ENCODE results near the gene TRIM43B.
"Not testable (repeated sequence)": the region's sequence is repeated elsewhere in the genome, so short reads cannot be mapped to it uniquely, and the experiment has no call there.

TRIM43B gene

GRCh38 chr2:95484654-95485053, at the start of gene TRIM43B:
TSS of gene TRIM43B (minus strand) at chr2:95484754. CDS start at chr2:95482714, 2,040 bp downstream.
- not testable (repeated sequence) for H3K4me1 ChIP-seq (ENCODE audit: control insufficient read depth, insufficient read depth, low read length); H3K4me3 ChIP-seq (ENCODE audit: low read length); H3K36me3 ChIP-seq (ENCODE audit: control insufficient read depth, insufficient read depth, low read length); H3K27me3 ChIP-seq (ENCODE audit: control insufficient read depth, insufficient read depth, low read length); H3K27ac ChIP-seq (ENCODE audit: low read depth, low read length); H3K9ac ChIP-seq (ENCODE audit: low read length)

GRCh38 chr2:95531254-95531771, 46.8 kb upstream of the TRIM43B start:
- Histone ChIP-seq H3K9ac (ENCODE audit: low read length) (no peak overlapping the region), H3K27ac (ENCODE audit: low read depth, low read length) (no peak overlapping the region), H3K4me3 (ENCODE audit: low read length) (no peak overlapping the region), H3K4me1 (ENCODE audit: control insufficient read depth, insufficient read depth, low read length) (no peaks in the 10 kb centered on the region), H3K36me3 (ENCODE audit: control insufficient read depth, insufficient read depth, low read length) (no peaks in the 10 kb centered on the region), H3K27me3 (ENCODE audit: control insufficient read depth, insufficient read depth, low read length) (no peaks in the 10 kb centered on the region)

- Histone ChIP-seq H3K4me3 (ENCODE audit: low read length) (no peak overlapping the region), H3K4me1 (ENCODE audit: control insufficient read depth, insufficient read depth, low read length) (no peaks in the 10 kb centered on the region), H3K36me3 (ENCODE audit: control insufficient read depth, insufficient read depth, low read length) (no peaks in the 10 kb centered on the region), H3K9ac (ENCODE audit: low read length) (no peak overlapping the region), H3K27me3 (ENCODE audit: control insufficient read depth, insufficient read depth, low read length) (no peaks in the 10 kb centered on the region), H3K27ac (ENCODE audit: low read depth, low read length) (no peak overlapping the region)
Measured at GRCh38 chr2:95530734-95531133, 46.2 kb upstream of the TRIM43B start.

DNA sequence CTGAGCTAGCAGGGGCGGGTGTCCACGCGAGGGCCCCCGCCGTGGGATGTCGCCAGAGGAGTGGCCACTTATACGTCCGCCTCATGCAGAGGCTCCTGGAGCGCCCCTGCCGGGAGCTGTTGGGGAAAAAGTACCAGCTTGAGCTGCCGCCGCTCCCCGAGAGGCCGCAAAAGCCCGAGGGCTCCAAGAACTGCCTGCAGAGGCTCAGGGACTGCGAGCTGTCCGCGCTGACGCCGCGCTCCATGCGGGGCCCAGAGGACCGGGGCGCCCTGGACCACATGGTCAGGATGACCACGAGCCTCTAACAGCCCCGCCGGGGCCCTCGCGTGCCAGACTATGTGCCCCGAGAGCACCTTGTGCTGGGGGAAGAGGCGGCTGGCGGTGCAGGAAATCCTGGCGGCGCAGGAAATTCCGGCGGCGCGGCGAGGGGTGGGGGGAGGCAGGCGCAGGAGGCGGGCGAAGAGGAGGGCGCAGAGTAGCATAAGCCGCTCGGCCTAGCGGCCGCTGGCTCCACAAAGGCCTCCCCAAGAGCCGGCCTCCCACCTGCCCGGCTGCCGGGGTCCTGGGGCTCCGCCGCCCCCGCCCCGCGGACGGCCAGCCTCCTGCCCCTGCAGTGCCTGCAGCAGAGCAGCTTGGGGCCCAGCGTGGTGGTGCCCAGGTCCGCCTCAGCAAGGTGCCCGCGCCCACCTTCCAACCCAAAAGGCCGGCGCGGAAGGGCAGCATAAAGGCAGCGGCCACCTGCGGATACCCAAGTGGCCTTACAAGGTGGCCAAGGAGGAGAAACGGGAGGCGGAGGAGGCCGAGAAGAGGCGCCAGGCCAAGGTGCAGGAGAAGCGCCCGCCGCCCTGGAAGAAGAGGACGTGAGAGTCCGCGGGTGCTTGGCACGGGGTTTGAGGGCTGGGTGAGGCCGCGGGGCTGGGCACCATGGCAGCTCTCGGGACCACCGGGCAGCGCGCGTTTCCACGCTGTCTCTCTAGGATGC, 42.1 kb upstream of the TRIM43B start:
- no peaks in the 10 kb centered on the region for H3K4me1 ChIP-seq (ENCODE audit: control insufficient read depth, insufficient read depth, low read length)
- no peak overlapping the region for H3K9ac ChIP-seq (ENCODE audit: low read length)
- peak overlapping the region; percentile 80 for H3K27ac ChIP-seq (ENCODE audit: low read depth, low read length)

GRCh38 chr2:95525294-95526035, 40.9 kb upstream of the TRIM43B start:
- Histone ChIP-seq H3K4me3 (ENCODE audit: low read length) (peak overlapping the region; percentile 64), H3K4me1 (ENCODE audit: control insufficient read depth, insufficient read depth, low read length) (no peaks in the 10 kb centered on the region), H3K36me3 (ENCODE audit: control insufficient read depth, insufficient read depth, low read length) (no peaks in the 10 kb centered on the region), H3K9ac (ENCODE audit: low read length) (no peak overlapping the region), H3K27me3 (ENCODE audit: control insufficient read depth, insufficient read depth, low read length) (no peaks in the 10 kb centered on the region), H3K27ac (ENCODE audit: low read depth, low read length) (no peak overlapping the region)

More for the DNA sequence above, 42.1 kb upstream of the TRIM43B start:
- H3K27me3 ChIP-seq (ENCODE audit: control insufficient read depth, insufficient read depth, low read length), result no peaks in the 10 kb centered on the region
- H3K36me3 ChIP-seq (ENCODE audit: control insufficient read depth, insufficient read depth, low read length), result no peaks in the 10 kb centered on the region
- peak overlapping the region; percentile 64 for H3K4me3 ChIP-seq (ENCODE audit: low read length)

DNA sequence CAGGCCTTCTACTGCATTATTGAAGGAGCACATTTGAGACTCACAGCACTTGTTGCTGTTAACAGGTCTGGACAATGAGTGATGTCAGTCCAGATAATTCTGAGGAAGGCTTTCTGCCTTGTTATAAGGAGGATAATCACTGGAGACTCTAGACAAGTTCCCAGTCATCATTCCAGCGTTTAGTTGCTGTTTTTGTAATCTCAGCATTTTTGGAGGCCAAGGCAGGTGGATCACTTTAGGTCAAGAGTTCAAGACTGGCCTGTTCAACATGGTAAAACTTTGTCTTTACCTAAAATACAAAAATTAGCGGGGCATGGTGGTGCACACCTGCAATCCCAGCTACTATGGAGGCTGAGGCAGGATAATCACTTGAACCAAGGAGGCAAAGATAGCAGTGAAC, 39.6 kb upstream of the TRIM43B start:
- H3K4me1 ChIP-seq (ENCODE audit: control insufficient read depth, insufficient read depth, low read length), result no peaks in the 10 kb centered on the region
- H3K27me3 ChIP-seq (ENCODE audit: control insufficient read depth, insufficient read depth, low read length), result no peaks in the 10 kb centered on the region
- no peak overlapping the region for H3K27ac ChIP-seq (ENCODE audit: low read depth, low read length)
- H3K9ac ChIP-seq (ENCODE audit: low read length), result no peak overlapping the region
- H3K36me3 ChIP-seq (ENCODE audit: control insufficient read depth, insufficient read depth, low read length), result no peaks in the 10 kb centered on the region
- H3K4me3 ChIP-seq (ENCODE audit: low read length), result no peak overlapping the region

- Histone ChIP-seq H3K27ac (ENCODE audit: low read depth, low read length) (no peak overlapping the region), H3K4me1 (ENCODE audit: control insufficient read depth, insufficient read depth, low read length) (no peaks in the 10 kb centered on the region), H3K9ac (ENCODE audit: low read length) (no peak overlapping the region), H3K27me3 (ENCODE audit: control insufficient read depth, insufficient read depth, low read length) (no peaks in the 10 kb centered on the region), H3K4me3 (ENCODE audit: low read length) (no peak overlapping the region), H3K36me3 (ENCODE audit: control insufficient read depth, insufficient read depth, low read length) (no peaks in the 10 kb centered on the region)
Measured at GRCh38 chr2:95514718-95515117, 30.2 kb upstream of the TRIM43B start.

DNA sequence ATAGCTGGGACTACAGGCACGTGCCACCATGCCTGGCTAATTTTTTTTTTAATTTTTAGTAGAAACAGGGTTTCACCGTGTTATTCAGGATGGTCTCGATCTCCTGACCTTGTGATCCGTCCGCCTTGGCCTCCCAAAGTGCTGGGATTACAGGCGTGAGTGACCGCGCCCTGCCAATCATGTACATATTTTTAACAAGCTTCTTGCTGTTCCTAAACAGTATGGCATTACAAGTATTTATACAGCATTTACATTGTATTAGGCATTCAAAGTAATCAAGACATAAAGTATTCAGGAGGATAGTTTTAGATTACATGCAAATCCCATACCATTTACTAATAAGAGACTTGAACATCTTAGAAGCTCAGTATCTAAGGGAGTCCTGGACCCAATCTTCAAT, 29.7 kb upstream of the TRIM43B start:
- H3K4me3 ChIP-seq (ENCODE audit: low read length); H3K27ac ChIP-seq (ENCODE audit: low read depth, low read length); H3K36me3 ChIP-seq (ENCODE audit: control insufficient read depth, insufficient read depth, low read length); H3K9ac ChIP-seq (ENCODE audit: low read length); H3K27me3 ChIP-seq (ENCODE audit: control insufficient read depth, insufficient read depth, low read length); H3K4me1 ChIP-seq (ENCODE audit: control insufficient read depth, insufficient read depth, low read length): not testable (repeated sequence)

- Histone ChIP-seq H3K27ac (ENCODE audit: low read depth, low read length) (no peak overlapping the region), H3K4me1 (ENCODE audit: control insufficient read depth, insufficient read depth, low read length) (no peaks in the 10 kb centered on the region), H3K36me3 (ENCODE audit: control insufficient read depth, insufficient read depth, low read length) (no peaks in the 10 kb centered on the region), H3K9ac (ENCODE audit: low read length) (no peak overlapping the region), H3K27me3 (ENCODE audit: control insufficient read depth, insufficient read depth, low read length) (no peaks in the 10 kb centered on the region), H3K4me3 (ENCODE audit: low read length) (no peak overlapping the region)
Measured at GRCh38 chr2:95509408-95509807, 24.9 kb upstream of the TRIM43B start.

DNA sequence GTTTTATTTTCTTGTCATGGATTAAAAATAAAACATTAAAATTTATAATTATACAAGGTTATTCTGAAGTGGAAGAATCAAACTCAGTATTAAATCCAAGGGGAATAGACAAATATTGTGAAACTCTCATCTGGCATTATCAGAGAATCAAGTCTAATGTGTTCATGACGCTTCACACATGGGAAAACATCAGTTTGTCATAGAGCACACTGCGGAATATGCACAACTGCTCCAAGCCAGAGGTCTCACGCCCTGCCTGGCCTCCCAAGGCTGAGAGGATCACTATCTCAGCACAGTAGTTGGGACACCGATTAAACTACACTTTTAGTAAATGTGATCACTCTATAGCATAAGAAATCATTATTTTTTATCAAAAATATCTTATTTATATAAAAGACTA, 20.7 kb upstream of the TRIM43B start:
- H3K27me3 ChIP-seq (ENCODE audit: control insufficient read depth, insufficient read depth, low read length), result no peaks in the 10 kb centered on the region
- no peak overlapping the region for H3K4me3 ChIP-seq (ENCODE audit: low read length)
- no peaks in the 10 kb centered on the region for H3K4me1 ChIP-seq (ENCODE audit: control insufficient read depth, insufficient read depth, low read length)
- no peak overlapping the region for H3K27ac ChIP-seq (ENCODE audit: low read depth, low read length)
- no peak overlapping the region for H3K9ac ChIP-seq (ENCODE audit: low read length)
- no peaks in the 10 kb centered on the region for H3K36me3 ChIP-seq (ENCODE audit: control insufficient read depth, insufficient read depth, low read length)

GRCh38 chr2:95500854-95501253, 16.3 kb upstream of the TRIM43B start:
- no peaks in the 10 kb centered on the region for H3K4me1 ChIP-seq (ENCODE audit: control insufficient read depth, insufficient read depth, low read length)
- no peak overlapping the region for H3K4me3 ChIP-seq (ENCODE audit: low read length)
- no peaks in the 10 kb centered on the region for H3K36me3 ChIP-seq (ENCODE audit: control insufficient read depth, insufficient read depth, low read length)
- no peak overlapping the region for H3K9ac ChIP-seq (ENCODE audit: low read length)
- H3K27me3 ChIP-seq (ENCODE audit: control insufficient read depth, insufficient read depth, low read length), result no peaks in the 10 kb centered on the region
- H3K27ac ChIP-seq (ENCODE audit: low read depth, low read length), result no peak overlapping the region

- not testable (repeated sequence) for H3K9ac ChIP-seq (ENCODE audit: low read length); H3K27ac ChIP-seq (ENCODE audit: low read depth, low read length); H3K27me3 ChIP-seq (ENCODE audit: control insufficient read depth, insufficient read depth, low read length); H3K4me3 ChIP-seq (ENCODE audit: low read length); H3K36me3 ChIP-seq (ENCODE audit: control insufficient read depth, insufficient read depth, low read length); H3K4me1 ChIP-seq (ENCODE audit: control insufficient read depth, insufficient read depth, low read length)
Measured at GRCh38 chr2:95492076-95492475, 7.5 kb upstream of the TRIM43B start.
